Measurements from ENCODE around the gene PPM1H. TPM values are rescaled to one million over a fixed set of nuclear protein-coding genes. Genes with fewer than 3 reads are reported as not detected.

Gene PPM1H
- total and polyA plus RNA-seq, 2 of the 8 experiments (the other 6 are each of a cell fraction or from before 2014, with no cell fraction given): 16.4 to 36.1 TPM

DNA sequence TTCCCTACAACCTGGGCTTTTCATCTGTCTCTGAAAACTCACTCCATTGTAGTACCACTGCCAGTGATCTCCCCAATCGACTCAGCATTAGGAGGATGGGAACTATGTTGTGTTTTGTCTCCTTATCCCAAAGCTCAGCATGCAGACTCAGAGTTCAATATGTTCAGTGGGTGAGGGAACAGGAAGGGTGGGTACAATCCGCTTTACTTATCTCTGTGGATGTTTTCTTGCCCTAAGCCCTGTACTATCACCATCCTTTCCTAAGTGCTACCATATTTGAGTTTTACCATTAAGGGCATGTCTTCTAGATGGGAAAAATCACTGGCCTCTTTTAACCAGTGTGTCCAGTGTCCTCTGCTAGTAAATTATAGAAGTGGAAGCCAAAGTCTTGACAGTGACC lies 107.1 kb downstream of the PPM1H start (continued):
- no peak for TF ChIP-seq POLR2A (IDR thresholded peaks at IDR 0.05; ENCODE audit: control extremely low read depth in 1 of 2, low read depth in 2 of 2, low read length in 2 of 2)
- TF ChIP-seq FOSL1 (IDR thresholded peaks at IDR 0.05; ENCODE audit: insufficient read depth, low read depth, low read length): no peak
- TF ChIP-seq TAF7 (optimal IDR thresholded peaks at IDR 0.05; ENCODE audit: borderline replicate concordance, low read depth, low read length): no peak
- no peak for TF ChIP-seq CTCF (IDR thresholded peaks at IDR 0.05; ENCODE audit: control extremely low read depth in 1 of 3, insufficient read depth in 1 of 3, low read depth in 1 of 3, low read length in 3 of 3)
